HG02759 (cell line): ENCODE results near the gene VAPB.
A peak's percentile ranks its signal among the peaks of the same experiment; 100 is the strongest.
"Not testable (repeated sequence)": the region's sequence is repeated elsewhere in the genome, so short reads cannot be mapped to it uniquely, and the experiment has no call there.

Experiments
- ATAC-seq: cut with Tn5 transposase; IDR thresholded peaks from one replicate; pipeline ENCODE4 v1.9.1; 2021; ENCODE audit warnings: mild to moderate bottlenecking, moderate library complexity; ENCODE audit not compliant: unreplicated experiment

VAPB gene

GRCh38 chr20:58406422-58407001 lies 17.5 kb downstream of the VAPB start:
- ATAC-seq: no peak

GRCh38 chr20:58407201-58407873 lies 18.3 kb downstream of the VAPB start:
- ATAC-seq: no peak

DNA sequence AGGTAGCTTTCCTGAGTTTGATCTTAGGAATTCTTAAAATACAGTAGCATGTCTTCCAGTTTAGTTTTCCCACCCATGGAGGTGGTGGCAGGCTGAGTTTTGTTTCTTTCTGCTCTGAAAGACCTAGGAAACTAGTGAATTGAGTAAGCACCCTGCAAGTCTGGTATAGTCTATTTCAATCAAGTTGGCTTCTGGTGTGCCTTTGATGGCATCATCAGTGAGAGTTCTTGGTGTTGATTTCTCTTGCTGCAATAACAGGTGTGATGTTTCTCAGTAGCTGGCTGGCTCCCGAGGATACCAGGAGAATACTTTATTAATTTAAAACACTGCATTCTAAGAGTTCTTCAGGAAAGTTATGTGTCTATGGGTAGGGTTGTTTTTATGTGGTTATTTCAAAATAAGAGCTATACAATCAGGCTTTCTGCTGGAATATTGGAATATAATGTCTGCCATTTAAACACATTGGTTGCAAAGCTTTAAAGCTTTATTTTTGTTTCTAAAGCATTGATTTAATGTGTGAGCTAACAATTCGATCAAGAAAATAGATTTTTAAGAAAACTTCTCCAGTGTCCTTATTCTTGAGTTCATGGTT lies 19.0 kb downstream of the VAPB start:
- peak; percentile 69 for ATAC-seq

GRCh38 chr20:58408603-58409246 lies 19.7 kb downstream of the VAPB start:
- ATAC-seq: no peak

GRCh38 chr20:58414216-58414615 lies 25.2 kb downstream of the VAPB start:
- not testable (repeated sequence) for ATAC-seq

DNA sequence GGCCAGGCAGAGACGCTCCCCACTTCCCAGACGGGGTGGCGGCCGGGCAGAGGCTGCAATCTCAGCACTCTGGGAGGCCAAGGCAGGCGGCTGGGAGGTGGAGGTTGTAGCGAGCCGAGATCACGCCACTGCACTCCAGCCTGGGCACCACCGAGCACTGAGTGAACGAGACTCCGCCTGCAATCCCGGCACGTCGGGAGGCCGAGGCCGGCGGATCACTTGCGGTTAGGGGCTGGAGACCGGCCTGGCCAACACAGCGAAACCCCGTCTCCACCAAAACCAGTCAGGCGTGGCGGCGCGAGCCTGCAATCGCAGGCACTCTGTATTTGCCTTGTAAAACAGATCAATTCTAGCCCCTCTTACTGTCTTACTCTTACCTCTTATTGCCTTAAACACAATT lies 25.8 kb downstream of the VAPB start:
- ATAC-seq: not testable (repeated sequence)

GRCh38 chr20:58416057-58416456 lies 27.0 kb downstream of the VAPB start:
- no peak for ATAC-seq

- no peak for ATAC-seq
Observed at GRCh38 chr20:58416835-58417234, 27.8 kb downstream of the VAPB start.

DNA sequence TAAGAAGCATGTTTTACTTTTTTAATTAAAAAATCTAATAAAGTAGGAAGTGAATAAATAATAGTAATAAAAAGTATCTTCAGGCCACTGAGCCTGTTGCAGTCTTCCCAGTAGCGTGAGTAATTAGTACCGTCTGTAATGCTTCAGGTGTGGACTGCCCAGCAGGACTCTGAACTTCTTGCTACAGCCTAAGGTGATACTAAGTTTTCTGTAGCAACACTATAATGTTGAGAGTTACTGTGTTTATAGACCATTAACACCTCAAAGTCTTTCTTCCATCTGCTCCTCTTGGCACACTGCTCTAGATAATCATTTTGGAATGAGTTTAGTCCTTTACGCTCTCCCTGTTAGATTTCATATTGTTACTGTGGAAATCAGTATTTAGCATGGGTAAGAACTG lies 28.4 kb downstream of the VAPB start:
- ATAC-seq: no peak

DNA sequence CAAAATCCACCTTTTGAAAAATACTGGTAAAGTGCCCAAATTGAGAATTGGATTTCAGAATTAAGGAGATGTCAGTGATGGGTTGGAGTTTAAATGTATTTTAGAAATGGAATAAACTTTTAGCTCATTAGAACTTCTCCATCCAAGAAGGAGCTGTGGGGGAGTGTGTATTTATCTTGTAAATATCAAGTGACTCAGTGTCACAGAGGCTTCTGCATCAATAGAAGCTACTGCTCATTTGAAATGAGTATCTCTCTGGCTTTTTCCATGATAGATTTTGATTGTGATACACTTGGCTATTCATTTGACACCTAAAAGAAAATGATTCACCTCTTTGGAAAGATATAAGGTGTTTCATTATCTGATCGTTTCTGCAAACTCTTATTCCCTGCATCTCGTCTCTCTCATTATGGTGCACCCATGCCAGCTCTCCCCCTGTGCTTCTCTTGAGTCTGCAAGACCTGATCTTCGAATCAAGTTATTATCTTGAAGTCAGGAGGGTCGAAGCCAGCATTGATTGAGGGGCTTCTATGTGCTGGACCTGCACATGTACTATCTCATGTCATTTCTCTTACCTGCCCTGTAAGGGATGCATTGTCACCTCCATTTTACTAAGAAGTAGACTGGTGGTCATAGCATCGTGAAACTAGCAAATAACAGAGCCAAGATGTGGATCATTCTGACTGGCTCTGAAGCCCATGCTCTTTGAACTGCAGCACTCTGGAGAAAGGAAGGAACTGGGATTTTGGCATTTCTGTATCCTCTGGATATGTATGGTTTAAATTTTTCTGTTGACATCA lies 30.1 kb downstream of the VAPB start:
- ATAC-seq: no peak

GRCh38 chr20:58420798-58421496 lies 31.9 kb downstream of the VAPB start:
- no peak for ATAC-seq

DNA sequence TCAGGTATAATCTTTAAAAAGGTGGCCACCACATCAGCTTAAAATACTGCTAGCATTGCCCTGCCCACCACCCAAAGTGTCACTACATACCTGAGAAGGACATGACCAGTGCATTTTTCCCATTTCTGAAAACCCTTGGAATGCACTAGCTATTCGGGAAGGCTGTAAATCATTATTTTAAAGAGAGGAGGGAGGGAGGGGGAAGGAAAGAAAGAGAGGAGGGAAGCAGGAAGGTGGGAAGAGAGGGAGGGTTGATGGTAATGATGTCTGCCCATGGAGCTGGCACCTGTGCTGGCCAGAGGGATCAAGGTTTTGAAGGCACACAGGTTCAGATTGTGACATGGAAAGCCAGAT lies 32.4 kb downstream of the VAPB start:
- ATAC-seq: no peak

DNA sequence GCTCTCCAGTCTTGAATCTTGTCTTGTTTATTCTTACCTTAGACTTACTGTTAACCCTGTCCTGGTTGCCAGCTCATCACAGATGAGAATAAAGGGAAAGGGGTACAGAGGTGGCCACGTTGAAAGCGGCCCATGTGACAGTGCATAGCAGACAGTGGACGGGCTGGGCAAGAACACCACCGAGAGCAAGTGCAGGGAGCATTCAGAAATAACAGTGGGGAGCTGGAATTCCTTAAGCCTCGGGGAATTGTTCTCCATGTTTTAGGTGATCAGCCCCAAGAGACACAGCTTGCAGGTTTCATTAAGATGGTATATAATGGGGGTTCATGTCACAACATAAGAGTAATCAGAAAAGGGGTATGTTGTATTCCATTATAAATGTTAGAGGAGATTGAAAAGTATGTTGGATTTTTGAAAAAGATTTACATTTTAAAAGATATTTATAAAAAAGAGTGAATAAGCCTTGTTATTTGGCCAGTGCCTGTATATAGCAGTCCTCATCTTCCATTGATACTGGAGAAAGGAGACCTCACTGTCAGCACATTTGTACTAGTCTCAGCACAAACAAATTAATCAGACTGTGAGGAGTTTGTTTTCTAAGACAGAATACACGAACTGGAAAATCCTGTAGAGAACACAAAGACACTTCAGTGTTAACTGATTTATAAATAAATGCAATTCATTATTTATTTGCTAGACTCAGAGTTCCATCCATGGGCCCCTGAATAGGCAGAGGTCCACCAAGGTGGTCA lies 35.4 kb downstream of the VAPB start:
- no peak for ATAC-seq

DNA sequence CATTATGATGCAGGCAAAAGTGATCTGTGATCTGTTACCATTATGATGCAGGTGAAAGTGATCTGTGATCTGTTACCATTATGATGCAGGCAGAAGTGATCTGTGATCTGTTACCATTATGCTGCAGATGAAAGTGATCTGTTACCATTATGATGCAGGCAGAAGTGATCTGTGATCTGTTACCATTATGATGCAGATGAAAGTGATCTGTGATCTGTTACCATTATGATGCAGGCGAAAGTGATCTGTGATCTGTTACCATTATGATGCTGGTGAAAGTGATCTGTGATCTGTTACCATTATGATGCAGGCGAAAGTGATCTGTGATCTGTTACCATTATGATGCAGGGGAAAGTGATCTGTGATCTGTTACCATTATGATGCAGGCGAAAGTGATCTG lies 38.5 kb downstream of the VAPB start:
- not testable (repeated sequence) for ATAC-seq

DNA sequence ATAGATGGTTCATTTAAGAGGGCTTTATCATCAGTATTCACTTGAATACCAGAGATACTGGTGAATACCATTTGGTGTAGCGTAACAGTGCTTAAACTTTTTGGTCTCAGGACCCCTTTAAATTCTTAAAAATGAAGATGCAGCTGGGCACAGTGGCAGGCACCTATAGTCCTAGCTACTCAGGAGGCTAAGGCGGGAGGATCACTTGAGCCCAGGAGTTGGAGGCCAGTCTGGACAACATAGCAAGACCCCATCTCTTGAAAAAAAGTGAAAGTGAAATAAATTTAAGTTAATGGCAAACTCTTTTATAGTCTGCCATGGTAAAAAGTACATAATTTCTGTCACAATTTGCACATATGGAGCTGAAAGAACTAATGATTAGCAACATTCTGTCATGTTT lies 39.3 kb downstream of the VAPB start:
- ATAC-seq: no peak

GRCh38 chr20:58429303-58429702 lies 40.3 kb downstream of the VAPB start:
- ATAC-seq: no peak

DNA sequence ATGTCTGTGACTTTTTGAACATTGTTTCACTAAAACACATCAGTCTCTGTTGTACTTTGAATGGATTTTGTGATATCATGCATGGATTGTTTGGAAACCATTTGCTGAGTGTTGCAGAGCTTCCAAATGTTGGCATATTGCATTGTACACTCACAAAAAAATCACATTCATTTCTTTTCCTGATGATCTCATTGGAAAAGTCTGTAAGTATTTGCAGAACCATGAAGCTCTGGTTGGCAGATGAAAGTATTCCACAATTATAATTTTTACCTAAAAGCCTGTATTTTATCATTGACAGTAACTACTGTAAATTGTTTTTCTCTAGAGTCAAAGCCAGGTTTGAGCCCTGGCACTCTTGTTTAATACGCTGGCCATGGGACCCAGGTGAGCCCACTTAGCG lies 42.1 kb downstream of the VAPB start:
- ATAC-seq: no peak

GRCh38 chr20:58432186-58432954 lies 43.3 kb downstream of the VAPB start:
- ATAC-seq: no peak

DNA sequence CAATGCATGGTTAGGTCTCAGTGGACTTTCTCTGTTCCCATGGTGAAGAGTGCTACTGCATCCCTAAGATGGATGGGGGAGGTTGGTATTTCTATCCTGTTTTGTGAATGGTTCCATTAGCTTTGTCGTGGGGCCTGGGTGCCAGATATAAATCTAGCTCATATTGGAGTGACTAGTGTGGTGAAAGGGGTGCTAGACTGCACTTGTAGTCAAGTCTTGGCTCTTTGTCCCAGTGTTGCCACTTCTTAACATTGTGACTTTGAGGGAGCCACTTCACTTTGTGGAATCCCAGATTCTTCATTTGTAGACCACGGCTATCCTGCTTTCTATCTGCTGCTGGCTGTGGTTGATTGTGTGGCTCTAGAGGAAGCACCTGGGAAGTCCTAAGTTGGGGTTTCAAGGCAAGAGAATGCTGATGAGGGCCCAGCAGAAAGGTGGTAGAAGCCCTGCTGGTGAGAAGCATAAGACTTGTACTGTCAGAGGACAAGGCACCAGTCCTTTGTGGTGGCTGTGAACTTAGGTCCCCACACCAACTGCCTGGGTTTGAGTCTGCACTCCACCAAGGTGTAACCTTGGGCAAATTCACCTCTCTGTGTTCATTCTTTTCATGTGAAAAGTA lies 44.1 kb downstream of the VAPB start:
- ATAC-seq: no peak
